HG03520 (cell line): Measurements from ENCODE around the gene VAMP7.
"Not testable (repeated sequence)": the region's sequence is repeated elsewhere in the genome, so short reads cannot be mapped to it uniquely, and the experiment has no call there.

ENCODE experiments used
- ATAC-seq: cut with Tn5 transposase; IDR thresholded peaks from one replicate; pipeline ENCODE4 v1.9.1; 2021; ENCODE audit warnings: mild to moderate bottlenecking, moderate library complexity; ENCODE audit not compliant: unreplicated experiment

Gene VAMP7

GRCh38 chrX:155986995-155987394 lies 105.8 kb downstream of the VAMP7 start:
- ATAC-seq, result not testable (repeated sequence)

GRCh38 chrX:155988859-155989258 lies 107.7 kb downstream of the VAMP7 start:
- ATAC-seq, result no peak
